Measurements from ENCODE around the gene NEAT1. TPM values are rescaled to one million over a fixed set of nuclear protein-coding genes. Genes with fewer than 3 reads are reported as not detected.

Gene NEAT1
- total RNA-seq, 1 experiment from 2014 or later, result 564 TPM

- no peak for TF ChIP-seq REST (IDR thresholded peaks at IDR 0.05; ENCODE audit: low read depth)
- TF ChIP-seq EZH2phosphoT487 (IDR thresholded peaks at IDR 0.05; ENCODE audit: borderline replicate concordance), result no peak
- no peak for TF ChIP-seq FOSL1 (IDR thresholded peaks at IDR 0.05; ENCODE audit: low read depth)
- TF ChIP-seq ZNF274 (IDR thresholded peaks at IDR 0.05; ENCODE audit: low read depth, low read length), result no peak
- TF ChIP-seq MAX (IDR thresholded peaks at IDR 0.05), result no peak
- no peak for TF ChIP-seq ATF3 (IDR thresholded peaks at IDR 0.05)
- no peak for TF ChIP-seq SIN3A (IDR thresholded peaks at IDR 0.05; ENCODE audit: low read depth)
Observed at GRCh38 chr11:65377036-65377435, 45.6 kb upstream of the NEAT1 start (continued).

- no peaks in the 10 kb centered on the region for H3K9me2 ChIP-seq (ENCODE audit: insufficient read depth)
- DNase-seq (ENCODE audit: low read depth, low spot score), result no peak
- intact Hi-C loops (cut with micrococcal nuclease), result no loop called here
- H3K9ac ChIP-seq (ENCODE audit: low read length), result no peak overlapping the region
- no peak for ATAC-seq
- no peaks in the 10 kb centered on the region for H3K9me3 ChIP-seq (ENCODE audit: control insufficient read depth in 1 of 2, insufficient read depth in 1 of 2, low read depth in 1 of 2, low read length in 2 of 2)
- no peak overlapping the region for H3K27ac ChIP-seq (ENCODE audit: low read depth, low read length)
- ChIA-PET RAD21 (ENCODE audit: low non-redundant PET in 1 of 2, low total read pairs in 2 of 2, uncharacterized antibody in 2 of 2, unreplicated experiment in 2 of 2) (no interaction called here), CTCF (no interaction called here), POLR2A (interaction anchor here (1.2 to 1.4 kb wide), 3 partner anchors 45 to 130 kb away, joined by 3 to 4 read pairs (median 4); partner anchors contain the start of gene NEAT1)
- H3K4me2 ChIP-seq (ENCODE audit: low read length), result no peak overlapping the region
- no peak overlapping the region for H2AFZ ChIP-seq (ENCODE audit: low read depth, low read length, poor library complexity, severe bottlenecking)
- no peaks in the 10 kb centered on the region for H3K36me3 ChIP-seq (ENCODE audit: control insufficient read depth in 1 of 2, insufficient read depth in 2 of 2, low read length in 2 of 2)
- no peak overlapping the region for H3K4me3 ChIP-seq (replicated peaks in 1 of 2; ENCODE audit: low read depth in 1 of 2, low read length in 2 of 2)
- no peaks in the 10 kb centered on the region for H3K27me3 ChIP-seq (ENCODE audit: insufficient read depth, low read length)
- no peak for TF ChIP-seq POLR2AphosphoS5 (IDR thresholded peaks at IDR 0.05; ENCODE audit: low read depth, low read length)
- TF ChIP-seq CTCF (IDR thresholded peaks at IDR 0.05 in 2 of 3, conservative IDR thresholded peaks at IDR 0.05 in 1 of 3; ENCODE audit: borderline replicate concordance in 1 of 3, insufficient read depth in 1 of 3, low read depth in 2 of 3, low read length in 2 of 3), result no peak
- no peak for TF ChIP-seq FOSL1 (IDR thresholded peaks at IDR 0.05; ENCODE audit: low read depth)
- TF ChIP-seq POLR2A (IDR thresholded peaks at IDR 0.05; ENCODE audit: borderline replicate concordance, extremely low read depth, insufficient read depth, insufficient read length), result no peak
- no peak for TF ChIP-seq EZH2 (IDR thresholded peaks at IDR 0.05)
- no peak for TF ChIP-seq MAX (IDR thresholded peaks at IDR 0.05)
- TF ChIP-seq SIN3A (IDR thresholded peaks at IDR 0.05; ENCODE audit: low read depth), result no peak
- BruUV-seq (replicated peaks), result no TSS peak
- H3K79me2 ChIP-seq (ENCODE audit: insufficient read depth, low read length), result no peaks in the 10 kb centered on the region
- no peaks in the 10 kb centered on the region for H4K20me1 ChIP-seq (ENCODE audit: insufficient read depth)
- peaks cover 24 to 33% of the 10 kb centered on the region in 2 experiments for H3K4me1 ChIP-seq (ENCODE audit: control insufficient read depth in 1 of 2, insufficient read depth in 2 of 2, low read length in 2 of 2)
Observed at GRCh38 chr11:65377777-65378176, 44.8 kb upstream of the NEAT1 start.
